Lower lobe of right lung (tissue), 2 donors: ENCODE data around the gene ST3GAL6. TPM values are rescaled to one million over a fixed set of nuclear protein-coding genes. Genes with fewer than 3 reads are reported as not detected.
"Not testable (repeated sequence)": the region's sequence is repeated elsewhere in the genome, so short reads cannot be mapped to it uniquely, and the experiment has no call there.

Experiments
- ATAC-seq, 2 donors: fragments of 200-7000 bp; cut with Tn5 transposase; one replicate each; pipeline ENCODE4 v1.9.1; 2020 to 2022; ENCODE audit warnings: mild to moderate bottlenecking in 2 of 2, moderate library complexity in 2 of 2
- DNase-seq: peaks from one replicate; pipeline ENCODE4 v3.0.0-alpha.2; 2020
- H3K27ac ChIP-seq: fragments of 200-600 bp; one replicate; pipeline ENCODE4 v1.8.0; 2022
- H3K27me3 ChIP-seq: fragments of 200-600 bp; one replicate; pipeline ENCODE4 v1.8.0; 2022; ENCODE audit warnings: low read depth
- H3K36me3 ChIP-seq: fragments of 200-600 bp; one replicate; pipeline ENCODE4 v1.8.0; 2022; ENCODE audit warnings: mild to moderate bottlenecking
- H3K4me1 ChIP-seq: fragments of 200-600 bp; one replicate; pipeline ENCODE4 v1.8.0; 2022
- H3K4me3 ChIP-seq: fragments of 200-600 bp; one replicate; pipeline ENCODE4 v1.8.0; 2022; ENCODE audit warnings: mild to moderate bottlenecking
- H3K9me3 ChIP-seq: fragments of 200-600 bp; one replicate; pipeline ENCODE4 v1.8.0; 2022
- intact Hi-C: fragments of 100-400 bp; cut with DNase I; formaldehyde crosslinking; loops from one replicate; pipeline ENCODE4 v1.11.0; 2022
- total RNA-seq: library from RNA; stranded (reverse); fragmentation: NEBNext Ultra II Directional; extraction: Animal tissue kit (Norgen Biotek cat#: 25700); gene quantifications from one replicate; pipeline ENCODE4 v1.2.1, GENCODE V29; 2021
- TF ChIP-seq, protein P1 (sequence below): fragments of 200-600 bp; IDR thresholded peaks from one replicate; pipeline ENCODE4 v1.8.0; 2022; ENCODE audit warnings: antibody characterized with exemption, mild to moderate bottlenecking
- donor health status: DM: no; HTN: yes; CAD: no; lungs with severe emphysema.

ST3GAL6 gene
- total RNA-seq, 1 donor from 2014 or later: 42.4 TPM

DNA sequence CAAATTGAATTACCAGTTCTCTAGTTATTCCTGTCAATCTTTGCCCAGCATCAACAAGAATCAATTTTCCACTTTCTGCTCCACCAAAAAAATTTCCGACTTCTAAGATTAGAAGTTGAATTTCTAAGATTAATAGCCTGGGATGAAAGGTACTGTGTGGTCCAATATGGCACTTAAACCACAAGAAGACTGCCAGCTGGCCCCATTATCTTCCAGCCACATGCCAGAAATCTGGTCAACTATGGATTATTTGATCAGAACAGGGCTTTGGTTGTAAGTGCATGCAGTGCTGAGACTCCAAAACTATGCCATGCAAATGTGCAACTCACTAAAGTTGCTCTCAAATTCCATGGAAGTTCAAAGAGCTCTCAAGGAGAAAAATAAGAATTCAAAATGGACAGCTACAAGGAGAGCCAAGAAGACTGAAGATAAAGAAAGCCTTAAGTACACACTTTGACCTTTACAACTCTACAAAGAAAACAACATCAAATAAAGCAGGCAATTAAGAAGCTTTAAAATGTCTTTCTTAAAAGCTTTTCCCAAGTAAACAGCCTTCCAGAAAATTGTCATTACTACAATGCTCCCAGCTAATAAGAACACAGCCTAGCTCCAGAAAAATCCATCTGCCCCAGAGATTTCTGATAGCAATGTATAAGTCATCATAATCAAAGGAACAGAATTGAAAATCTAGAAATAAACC, 64.2 kb downstream of the ST3GAL6 start:
- H3K4me1 ChIP-seq: no peaks in the 10 kb centered on the region
- DNase-seq (no peak), ATAC-seq (no peak)
- H3K36me3 ChIP-seq: no peaks in the 10 kb centered on the region
- TF ChIP-seq, protein P1, sequence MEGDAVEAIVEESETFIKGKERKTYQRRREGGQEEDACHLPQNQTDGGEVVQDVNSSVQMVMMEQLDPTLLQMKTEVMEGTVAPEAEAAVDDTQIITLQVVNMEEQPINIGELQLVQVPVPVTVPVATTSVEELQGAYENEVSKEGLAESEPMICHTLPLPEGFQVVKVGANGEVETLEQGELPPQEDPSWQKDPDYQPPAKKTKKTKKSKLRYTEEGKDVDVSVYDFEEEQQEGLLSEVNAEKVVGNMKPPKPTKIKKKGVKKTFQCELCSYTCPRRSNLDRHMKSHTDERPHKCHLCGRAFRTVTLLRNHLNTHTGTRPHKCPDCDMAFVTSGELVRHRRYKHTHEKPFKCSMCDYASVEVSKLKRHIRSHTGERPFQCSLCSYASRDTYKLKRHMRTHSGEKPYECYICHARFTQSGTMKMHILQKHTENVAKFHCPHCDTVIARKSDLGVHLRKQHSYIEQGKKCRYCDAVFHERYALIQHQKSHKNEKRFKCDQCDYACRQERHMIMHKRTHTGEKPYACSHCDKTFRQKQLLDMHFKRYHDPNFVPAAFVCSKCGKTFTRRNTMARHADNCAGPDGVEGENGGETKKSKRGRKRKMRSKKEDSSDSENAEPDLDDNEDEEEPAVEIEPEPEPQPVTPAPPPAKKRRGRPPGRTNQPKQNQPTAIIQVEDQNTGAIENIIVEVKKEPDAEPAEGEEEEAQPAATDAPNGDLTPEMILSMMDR: no peak
- no peak overlapping the region for H3K4me3 ChIP-seq
- H3K27ac ChIP-seq: no peak overlapping the region
- H3K9me3 ChIP-seq: no peaks in the 10 kb centered on the region
- intact Hi-C loops: no loop called here
- H3K27me3 ChIP-seq: no peaks in the 10 kb centered on the region

DNA sequence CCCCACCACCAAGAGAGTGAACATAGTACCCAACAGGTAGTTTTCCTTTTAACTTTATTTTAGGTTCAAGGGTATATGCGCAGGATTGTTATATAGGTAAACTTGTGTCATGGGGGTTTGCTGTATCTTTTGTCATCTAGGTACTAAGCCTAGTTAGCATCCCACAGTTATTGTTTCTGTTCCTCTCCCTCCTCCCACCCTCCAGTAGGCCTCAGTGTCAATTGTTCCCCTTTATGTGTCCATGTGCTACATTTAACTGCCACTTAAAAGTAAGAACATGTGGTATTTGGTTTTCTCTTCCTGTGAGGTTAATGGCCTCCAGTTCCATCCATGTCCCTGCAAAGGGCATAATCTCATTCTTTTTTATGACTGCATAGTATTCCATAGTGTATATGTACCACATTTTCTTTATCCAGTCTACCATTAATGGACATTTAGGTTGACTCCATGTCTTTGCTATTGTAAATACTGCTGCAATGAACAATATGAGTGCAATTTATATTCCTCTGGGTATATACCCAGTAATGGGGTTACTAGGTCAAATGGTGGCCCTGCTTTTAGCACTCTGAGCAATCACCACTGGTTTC, 66.2 kb downstream of the ST3GAL6 start:
- H3K4me1 ChIP-seq: no peaks in the 10 kb centered on the region
- ATAC-seq (no peak), DNase-seq (no peak)
- no peaks in the 10 kb centered on the region for H3K9me3 ChIP-seq
- TF ChIP-seq, protein P1: no peak
- no peak overlapping the region for H3K4me3 ChIP-seq
- H3K36me3 ChIP-seq: no peaks in the 10 kb centered on the region
- intact Hi-C loops: no loop called here
- no peaks in the 10 kb centered on the region for H3K27me3 ChIP-seq
- no peak overlapping the region for H3K27ac ChIP-seq

DNA sequence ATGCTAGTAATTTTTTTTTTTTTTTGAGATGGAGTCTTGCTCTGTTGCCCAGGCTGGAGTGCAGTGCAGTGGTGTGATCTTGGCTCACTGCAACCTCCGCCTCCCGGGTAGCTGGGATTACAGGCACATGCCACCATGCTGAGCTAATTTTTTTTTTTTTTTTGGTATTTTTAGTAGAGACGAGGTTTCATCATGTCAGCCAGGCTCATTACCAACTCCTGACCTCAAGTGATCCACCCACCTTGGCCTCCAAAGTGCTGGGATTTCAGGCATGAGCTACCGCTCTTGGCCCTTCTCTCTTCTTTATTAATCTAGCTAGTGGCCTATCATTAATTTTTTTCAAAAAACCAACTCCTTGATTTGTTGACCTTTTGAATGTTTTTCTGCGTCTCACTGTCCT, 67.9 kb downstream of the ST3GAL6 start:
- H3K27me3 ChIP-seq, H3K4me3 ChIP-seq, DNase-seq, intact Hi-C loops, ATAC-seq, H3K27ac ChIP-seq, H3K36me3 ChIP-seq, H3K4me1 ChIP-seq, H3K9me3 ChIP-seq: not testable (repeated sequence)

DNA sequence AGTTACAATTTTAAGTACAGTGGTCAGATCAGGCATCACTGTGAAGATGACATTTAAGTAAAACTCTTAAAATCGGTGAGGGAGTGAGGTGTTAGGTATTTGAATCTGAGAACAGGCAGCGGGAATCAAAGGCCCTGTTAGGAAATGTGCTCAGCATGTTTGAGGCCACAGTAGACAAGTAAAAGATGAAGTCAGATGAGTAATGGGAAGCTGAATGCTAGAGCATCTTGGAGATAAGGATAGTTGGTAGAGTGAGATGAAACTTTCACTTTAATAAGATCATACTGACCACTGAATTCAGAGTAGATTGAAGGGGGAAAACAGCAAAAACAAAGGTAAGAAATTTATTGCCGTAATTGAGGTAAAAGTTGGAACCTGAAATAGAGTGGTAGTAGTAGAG, 76.7 kb downstream of the ST3GAL6 start:
- no peaks in the 10 kb centered on the region for H3K9me3 ChIP-seq
- DNase-seq: no peak
- H3K36me3 ChIP-seq: no peaks in the 10 kb centered on the region
- no peak overlapping the region for H3K4me3 ChIP-seq
- intact Hi-C loops: no loop called here
- H3K27ac ChIP-seq: no peak overlapping the region
- H3K27me3 ChIP-seq: no peaks in the 10 kb centered on the region
- no peaks in the 10 kb centered on the region for H3K4me1 ChIP-seq
- TF ChIP-seq, protein P1: no peak
- ATAC-seq: no peak

DNA sequence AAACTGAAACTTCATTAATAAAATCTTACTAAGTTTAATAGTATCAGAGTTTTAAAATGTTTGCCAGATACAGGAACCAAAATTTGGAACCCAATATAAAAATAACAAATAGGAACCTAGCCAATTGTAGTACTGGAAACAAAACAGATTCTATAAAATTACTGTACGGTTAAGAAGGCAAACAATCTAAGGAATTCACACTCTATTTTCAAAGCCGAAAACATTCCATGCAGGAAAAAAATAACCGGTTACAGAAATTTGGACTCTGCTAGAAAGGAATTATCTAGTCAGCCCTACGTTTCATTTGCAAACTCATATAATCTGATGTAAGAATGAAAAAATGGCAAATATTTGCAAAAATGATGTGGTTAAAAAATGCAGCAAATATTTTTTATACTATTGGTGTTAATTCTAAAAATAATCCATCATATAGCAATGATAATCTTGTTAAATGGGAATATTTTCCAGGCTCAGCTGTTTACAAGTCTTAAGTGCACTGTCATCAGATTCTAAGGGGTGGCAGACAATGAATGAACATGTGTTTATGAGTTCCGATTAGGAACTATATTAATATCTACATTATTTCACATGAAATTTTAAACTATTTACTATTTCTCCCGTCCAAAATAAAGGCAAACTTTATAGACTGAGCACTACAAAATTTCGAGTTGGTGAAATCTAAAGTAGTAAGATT, 80.3 kb downstream of the ST3GAL6 start:
- intact Hi-C loops: no loop called here
- ATAC-seq (no peak), DNase-seq (no peak)
- H3K4me3 ChIP-seq: no peak overlapping the region
- no peaks in the 10 kb centered on the region for H3K4me1 ChIP-seq
- H3K27me3 ChIP-seq: no peaks in the 10 kb centered on the region
- TF ChIP-seq, protein P1: no peak
- H3K9me3 ChIP-seq: peaks cover 3% of the 10 kb centered on the region
- no peak overlapping the region for H3K27ac ChIP-seq
- no peaks in the 10 kb centered on the region for H3K36me3 ChIP-seq

Other genes with a start within 250 kb of the ST3GAL6 start
- 91.2 TPM for gene CLDND1, start 240.4 kb upstream of the ST3GAL6 start, total RNA-seq
- gene GPR15, start 231.4 kb upstream of the ST3GAL6 start, total RNA-seq: 1.4 TPM
- 18.0 TPM for gene CPOX, start 169.7 kb upstream of the ST3GAL6 start, total RNA-seq
- 36.5 TPM for gene DCBLD2, start 138.4 kb downstream of the ST3GAL6 start, total RNA-seq